T follicular helper cell (primary cell): ENCODE data around the gene MS4A7.
"Not testable (repeated sequence)": the region's sequence is repeated elsewhere in the genome, so short reads cannot be mapped to it uniquely, and the experiment has no call there.

Source experiments
- DNase-seq: peaks from one replicate; pipeline ENCODE4 v3.0.0-alpha.2; 2020; ENCODE audit warnings: low read depth
- total RNA-seq, 2 experiments: gene quantifications; one replicate each; lab custom pipeline; 2026; lab: John Stamatoyannopoulos, UW

Gene MS4A7
- total RNA-seq, result 0 reads per million in 2 experiments

DNA sequence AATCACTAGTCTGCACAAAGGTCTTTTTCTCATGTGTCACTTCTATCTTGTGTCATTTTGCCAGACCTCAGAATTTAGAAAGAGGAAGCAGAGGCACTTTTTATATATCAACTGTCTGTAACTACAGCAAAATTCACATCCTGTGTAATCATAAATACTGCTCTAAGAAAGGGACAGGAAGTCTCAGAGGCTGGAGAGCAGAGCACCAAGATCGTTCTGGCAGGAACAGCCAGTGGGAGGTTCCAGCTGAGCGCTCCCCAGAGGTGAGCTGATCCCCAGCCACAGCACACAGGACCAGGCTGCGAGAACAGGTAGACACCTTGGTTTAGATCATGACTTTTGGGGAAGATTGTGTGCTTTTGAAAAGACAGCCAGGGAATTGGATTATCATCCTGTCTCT, at the start of gene MS4A7:
Gene MS4A7, plus strand, starts transcription at position 179 of the 400 bp plus-strand sequence. CDS start 4,610 bp downstream, outside the sequence.
- no peak for DNase-seq

GRCh38 chr11:60332846-60333245, 45.5 kb upstream of the MS4A7 start:
- no peak for DNase-seq

- peak; percentile 36 for DNase-seq
Observed at GRCh38 chr11:60334005-60334620, 44.2 kb upstream of the MS4A7 start.

DNA sequence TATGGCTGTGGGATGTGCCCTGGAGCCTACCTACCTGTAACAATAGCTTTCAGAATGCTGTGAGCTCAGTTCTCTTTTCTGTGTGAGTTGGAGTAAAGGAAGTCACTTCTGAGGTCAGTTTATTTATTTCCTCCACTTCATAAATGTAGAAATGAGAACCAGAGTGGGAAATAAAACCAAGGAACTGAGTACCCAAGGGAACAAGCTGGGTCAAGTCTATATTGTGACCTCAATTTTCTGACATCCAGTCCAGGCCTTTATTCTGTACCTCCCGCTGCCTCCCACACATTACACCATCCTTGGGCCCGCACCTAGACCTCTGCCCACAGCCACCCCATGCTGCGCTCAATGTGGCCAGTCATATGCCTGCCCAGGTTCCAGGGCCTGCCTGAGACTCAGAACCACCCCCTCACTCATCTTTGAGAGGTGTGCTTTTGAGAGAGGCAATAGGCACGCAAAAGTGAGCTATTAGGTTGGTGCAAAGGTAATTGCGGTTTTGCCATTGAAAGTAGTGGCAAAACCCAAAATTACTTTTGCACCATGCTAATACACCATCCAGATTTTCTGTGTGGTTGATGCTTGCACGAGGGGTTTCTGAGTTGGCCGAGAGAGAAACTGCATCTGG, 41.5 kb upstream of the MS4A7 start:
- DNase-seq, result no peak

- no peak for DNase-seq
Observed at GRCh38 chr11:60338053-60338452, 40.3 kb upstream of the MS4A7 start.

DNA sequence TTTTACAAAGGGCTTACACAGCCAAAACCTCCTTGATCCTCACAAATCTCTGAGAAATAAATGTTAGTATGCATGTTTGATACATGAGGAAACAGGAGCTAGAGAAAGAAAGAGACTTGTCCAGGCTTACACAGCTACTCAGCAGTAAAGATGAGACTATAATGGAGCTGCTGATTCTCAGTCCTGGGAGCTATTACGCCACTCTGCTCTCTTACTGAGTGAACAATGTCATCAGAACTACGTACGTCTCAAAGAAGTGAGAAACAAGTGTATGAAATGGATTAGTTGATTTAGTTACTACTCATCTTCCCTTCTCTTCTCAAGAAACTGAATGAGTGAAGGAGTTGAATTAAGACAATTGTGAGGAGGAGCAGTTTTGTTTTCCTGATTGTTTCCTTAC, 39.0 kb upstream of the MS4A7 start:
- DNase-seq, result no peak

GRCh38 chr11:60343094-60343704, 35.1 kb upstream of the MS4A7 start:
- no peak for DNase-seq

DNA sequence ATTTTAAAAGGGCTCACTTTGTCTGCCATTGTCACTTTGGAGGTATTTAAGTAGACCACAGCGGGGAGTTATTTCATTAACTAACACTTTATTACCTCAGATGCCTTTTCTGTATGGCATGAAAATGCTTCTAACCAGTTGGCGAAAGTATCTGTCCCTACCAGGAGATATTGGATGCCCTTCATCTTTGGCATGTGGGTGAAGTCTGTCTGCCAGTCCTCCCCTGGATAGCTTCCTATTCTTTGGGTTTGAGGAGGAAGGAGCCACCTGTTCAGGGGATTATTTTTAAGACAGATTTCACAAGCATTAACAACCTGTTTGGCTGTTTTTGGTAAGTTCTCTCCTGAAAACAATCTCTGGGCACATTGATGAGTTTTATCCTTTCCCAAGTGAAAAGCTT, 34.2 kb upstream of the MS4A7 start:
- no peak for DNase-seq

DNA sequence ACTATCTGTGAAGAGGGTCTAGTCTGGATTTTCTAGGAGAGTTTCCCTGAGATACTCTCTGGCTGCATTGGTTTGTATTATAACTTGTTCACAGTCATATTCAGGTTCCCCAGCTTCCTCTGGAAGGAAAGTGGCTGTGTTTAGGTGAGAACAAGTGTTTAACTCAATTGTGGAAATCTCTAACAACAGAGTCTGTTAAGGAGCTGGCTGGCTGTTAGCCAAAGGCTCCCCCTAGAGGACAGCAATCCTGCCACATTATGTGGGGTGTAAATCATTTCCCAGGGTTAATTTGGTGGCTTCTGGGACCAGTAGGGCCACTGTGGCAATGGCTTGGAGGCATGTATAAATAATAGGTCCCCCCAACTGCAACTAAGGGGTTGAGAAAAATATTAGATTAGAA, 32.8 kb upstream of the MS4A7 start:
- no peak for DNase-seq

DNA sequence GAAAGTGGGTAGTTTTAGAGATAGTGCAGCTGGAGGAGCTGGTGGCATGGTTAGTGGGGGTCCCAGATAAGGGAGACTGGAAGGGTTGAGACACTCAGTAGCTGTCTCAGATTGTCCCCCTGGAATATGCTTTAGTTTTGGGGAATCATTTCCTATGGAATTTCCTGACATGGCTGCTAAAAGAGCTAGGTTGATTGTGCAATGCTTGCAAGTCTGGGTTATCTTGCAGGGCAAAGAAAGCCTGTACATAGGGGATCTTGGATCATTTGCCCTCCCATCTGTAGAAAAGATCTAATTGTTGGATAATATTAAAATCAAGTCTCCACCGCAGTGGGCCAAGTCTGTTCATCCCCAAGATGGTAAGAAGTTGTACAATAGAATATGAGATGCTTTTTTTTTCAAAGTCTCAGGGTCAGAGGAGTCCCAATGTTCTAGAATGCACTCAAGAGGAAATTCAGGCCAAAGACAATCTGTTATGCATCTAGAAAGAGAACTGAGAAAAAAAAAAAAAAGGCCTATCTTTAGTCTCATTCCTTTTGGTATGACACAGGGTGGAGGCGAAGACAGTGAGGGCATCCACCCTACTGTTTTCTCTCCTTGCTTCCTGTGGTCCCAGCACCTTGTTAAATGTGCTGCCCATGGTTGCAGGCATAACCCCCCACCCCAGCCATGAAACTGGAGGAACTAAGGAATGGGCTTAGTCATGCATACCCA, 31.1 kb upstream of the MS4A7 start:
- no peak for DNase-seq

- no peak for DNase-seq
Observed at GRCh38 chr11:60348116-60348515, 30.2 kb upstream of the MS4A7 start.

DNA sequence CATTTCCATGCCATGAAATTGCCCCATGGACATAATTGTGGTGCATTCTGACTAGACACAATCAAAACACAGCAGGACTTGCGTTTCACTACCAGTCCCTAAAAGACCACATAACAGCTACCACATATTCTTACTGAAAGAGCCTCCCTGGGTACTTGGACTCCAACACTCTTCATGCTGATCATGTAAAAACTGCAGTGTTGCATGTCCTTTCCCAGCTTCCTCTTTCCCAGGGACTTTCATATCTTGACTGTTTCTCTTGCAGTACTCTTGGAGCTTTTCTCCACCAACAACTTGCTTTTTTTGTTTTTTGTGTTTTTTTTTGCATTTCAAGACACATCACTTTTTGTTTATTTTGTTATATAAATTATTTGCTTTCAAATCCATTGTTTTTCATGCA, 28.3 kb upstream of the MS4A7 start:
- DNase-seq, result no peak

- DNase-seq, result no peak
Observed at GRCh38 chr11:60357771-60358170, 20.6 kb upstream of the MS4A7 start.

- no peak for DNase-seq
Observed at GRCh38 chr11:60360621-60361020, 17.7 kb upstream of the MS4A7 start.

- DNase-seq, result no peak
Observed at GRCh38 chr11:60362241-60362640, 16.1 kb upstream of the MS4A7 start.

DNA sequence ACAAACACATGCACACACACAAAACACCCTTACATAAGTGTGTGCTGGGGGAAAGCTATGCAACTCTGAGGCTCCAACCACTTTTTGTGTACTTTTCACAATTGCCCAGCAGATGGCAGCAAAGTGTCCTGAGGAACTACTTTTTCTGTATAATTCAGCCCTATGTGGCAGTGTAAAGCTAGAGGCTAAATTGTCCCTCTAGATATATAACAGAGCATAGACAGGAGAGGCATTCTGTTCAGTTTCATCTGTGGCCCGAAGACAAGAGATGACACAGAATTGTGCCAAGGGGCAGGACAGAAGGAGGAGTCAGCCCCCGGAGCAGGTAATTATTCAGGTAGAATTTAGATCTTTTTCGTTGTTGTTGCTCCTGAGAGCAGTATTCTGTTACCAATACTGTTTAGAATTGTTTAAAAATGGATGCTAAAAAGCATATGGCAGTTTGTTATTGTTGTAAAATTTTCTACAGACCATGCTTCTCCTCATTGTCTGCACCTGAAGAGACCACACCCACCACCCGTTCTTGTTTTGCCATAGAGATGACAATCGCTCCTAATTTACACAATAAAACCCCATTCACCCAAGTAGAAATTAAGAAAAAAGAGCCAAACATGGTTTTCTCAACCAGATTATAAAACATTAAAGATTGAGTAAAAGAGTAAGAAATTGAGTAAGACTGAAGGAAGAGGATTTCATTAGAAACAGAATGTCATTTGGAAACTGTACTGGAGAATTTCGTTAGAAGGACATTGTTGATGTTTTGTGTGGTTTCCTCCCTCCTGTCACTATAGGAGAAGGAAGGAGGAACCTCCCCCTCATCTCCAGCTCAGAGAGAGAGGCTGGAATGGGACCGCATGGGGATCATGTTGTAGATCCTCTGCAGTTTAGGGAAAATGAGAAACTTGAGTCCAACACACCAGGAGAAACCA, 14.5 kb upstream of the MS4A7 start:
- DNase-seq, result peak; percentile 30

DNA sequence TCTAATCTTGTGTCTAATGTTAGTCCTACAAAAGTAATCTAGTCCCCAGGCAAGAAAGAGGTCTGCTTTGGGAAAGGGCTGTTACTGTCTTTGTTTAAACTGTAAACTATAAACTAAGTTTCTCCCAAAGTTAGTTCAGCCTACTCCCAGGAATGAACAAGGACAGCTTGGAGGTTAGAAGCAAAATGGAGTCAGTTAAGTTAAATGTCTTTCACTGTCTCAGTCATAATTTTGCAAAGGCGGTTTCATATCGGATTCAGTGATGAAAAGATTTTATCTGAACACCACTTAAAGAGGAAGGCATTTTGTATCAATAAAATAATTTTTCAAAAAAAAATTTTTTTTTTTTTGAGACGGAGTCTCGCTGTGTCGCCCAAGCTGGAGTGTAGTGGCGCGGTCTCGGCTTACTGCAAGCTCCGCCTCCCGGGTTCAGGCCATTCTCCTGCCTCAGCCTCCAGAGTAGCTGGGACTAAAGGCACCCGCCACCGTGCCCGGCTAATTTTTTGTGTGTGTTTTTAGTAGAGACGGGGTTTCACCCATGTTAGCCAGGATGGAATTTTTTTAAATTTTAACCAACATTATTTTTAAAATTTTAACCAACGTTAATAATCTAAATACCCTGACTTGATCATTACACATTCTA, 11.9 kb upstream of the MS4A7 start:
- not testable (repeated sequence) for DNase-seq

- no peak for DNase-seq
Observed at GRCh38 chr11:60367009-60367408, 11.3 kb upstream of the MS4A7 start.

- no peak for DNase-seq
Observed at GRCh38 chr11:60367896-60368295, 10.4 kb upstream of the MS4A7 start.

GRCh38 chr11:60370252-60370810, 8.0 kb upstream of the MS4A7 start:
- DNase-seq, result no peak

- DNase-seq, result no peak
Observed at GRCh38 chr11:60370811-60371298, 7.5 kb upstream of the MS4A7 start.
